Astrocyte (in vitro differentiated cells and primary cell): Measurements from ENCODE around the gene MEIOB.

ENCODE experiments used
- EZH2 ChIP-seq: IDR thresholded peaks from 2 replicates; pipeline ENCODE4 v1.6.1; 2012; ENCODE audit warnings: mild to moderate bottlenecking, low read length, inconsistent platforms; ENCODE audit not compliant: insufficient read depth
- TF ChIP-seq, protein P1 (sequence below): IDR thresholded peaks from 2 replicates; pipeline ENCODE4 v1.5.1; 2011; ENCODE audit warnings: low read depth, mild to moderate bottlenecking, inconsistent platforms, low read length, moderate library complexity; ENCODE audit not compliant: insufficient read depth

DNA sequence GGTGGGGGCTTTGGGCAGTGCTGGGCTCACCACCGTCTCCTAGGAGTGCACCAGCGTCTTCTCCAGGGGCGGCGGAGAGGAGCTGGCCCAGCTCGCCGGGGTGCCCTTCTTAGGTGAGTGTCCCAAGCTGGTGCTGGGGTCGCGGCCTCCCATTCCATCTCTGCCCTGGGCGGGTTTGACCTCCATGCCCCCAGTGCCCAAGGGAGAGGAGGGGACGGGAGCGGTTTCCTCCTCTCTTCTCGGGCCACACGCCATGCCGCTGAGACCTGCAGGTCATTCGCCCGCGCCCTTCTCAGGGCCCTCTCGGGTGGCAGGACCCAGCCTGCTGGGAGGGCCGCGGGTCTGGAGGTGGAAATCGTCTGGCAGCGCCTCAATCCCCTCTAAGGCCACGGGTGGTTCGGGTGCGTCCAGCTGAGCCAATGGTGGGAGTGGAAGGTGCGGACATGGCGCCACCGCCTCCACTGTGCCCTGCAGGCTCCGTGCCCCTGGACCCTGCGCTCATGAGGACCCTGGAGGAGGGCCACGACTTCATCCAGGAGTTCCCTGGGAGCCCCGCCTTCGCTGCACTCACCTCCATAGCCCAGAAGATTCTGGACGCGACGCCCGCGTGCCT is 83.8 kb downstream of the MEIOB start:
- TF ChIP-seq, protein P1, sequence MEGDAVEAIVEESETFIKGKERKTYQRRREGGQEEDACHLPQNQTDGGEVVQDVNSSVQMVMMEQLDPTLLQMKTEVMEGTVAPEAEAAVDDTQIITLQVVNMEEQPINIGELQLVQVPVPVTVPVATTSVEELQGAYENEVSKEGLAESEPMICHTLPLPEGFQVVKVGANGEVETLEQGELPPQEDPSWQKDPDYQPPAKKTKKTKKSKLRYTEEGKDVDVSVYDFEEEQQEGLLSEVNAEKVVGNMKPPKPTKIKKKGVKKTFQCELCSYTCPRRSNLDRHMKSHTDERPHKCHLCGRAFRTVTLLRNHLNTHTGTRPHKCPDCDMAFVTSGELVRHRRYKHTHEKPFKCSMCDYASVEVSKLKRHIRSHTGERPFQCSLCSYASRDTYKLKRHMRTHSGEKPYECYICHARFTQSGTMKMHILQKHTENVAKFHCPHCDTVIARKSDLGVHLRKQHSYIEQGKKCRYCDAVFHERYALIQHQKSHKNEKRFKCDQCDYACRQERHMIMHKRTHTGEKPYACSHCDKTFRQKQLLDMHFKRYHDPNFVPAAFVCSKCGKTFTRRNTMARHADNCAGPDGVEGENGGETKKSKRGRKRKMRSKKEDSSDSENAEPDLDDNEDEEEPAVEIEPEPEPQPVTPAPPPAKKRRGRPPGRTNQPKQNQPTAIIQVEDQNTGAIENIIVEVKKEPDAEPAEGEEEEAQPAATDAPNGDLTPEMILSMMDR: no peak
- no peak for TF ChIP-seq EZH2
